Renal pelvis (tissue), 4 donors: ENCODE measurements around the gene USP31. TPM values are rescaled to one million over a fixed set of nuclear protein-coding genes. Genes with fewer than 3 reads are reported as not detected.
"Not testable (repeated sequence)": the region's sequence is repeated elsewhere in the genome, so short reads cannot be mapped to it uniquely, and the experiment has no call there.

Source experiments
- DNase-seq: peaks from one replicate; pipeline ENCODE4 v3.0.0-alpha.2; 2013
- polyA plus RNA-seq, 3 donors: library from polyadenylated mRNA; unstranded; fragments of 120-200 nt; gene quantifications; one replicate each; pipeline ENCODE4 v1.2.1, GENCODE V29; 2013; ENCODE audit not compliant: insufficient read length in 3 of 3

The USP31 gene
- polyA plus RNA-seq, 3 donors, result 6.0 to 8.3 (median 8.2) TPM

DNA sequence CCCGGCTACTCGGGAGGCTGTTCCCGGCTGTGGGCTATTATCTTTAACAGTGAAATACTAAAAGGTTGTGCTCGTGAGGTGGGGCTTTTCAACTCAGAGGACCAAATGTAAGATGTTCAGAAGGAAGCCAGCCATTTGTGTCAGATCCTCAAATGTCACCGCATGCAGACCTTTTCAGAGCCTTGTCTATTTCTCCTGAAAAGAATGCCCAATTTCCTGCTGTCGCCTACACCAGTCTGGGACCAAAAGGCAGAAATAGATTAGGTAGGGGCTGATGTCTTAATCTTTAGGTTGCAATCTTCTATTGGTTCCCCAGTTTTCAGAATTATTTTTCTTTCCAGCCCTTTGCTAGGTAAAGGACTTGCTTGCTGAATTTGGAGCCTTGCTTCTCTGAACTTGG, 8.9 kb upstream of the USP31 start:
- DNase-seq, result no peak

DNA sequence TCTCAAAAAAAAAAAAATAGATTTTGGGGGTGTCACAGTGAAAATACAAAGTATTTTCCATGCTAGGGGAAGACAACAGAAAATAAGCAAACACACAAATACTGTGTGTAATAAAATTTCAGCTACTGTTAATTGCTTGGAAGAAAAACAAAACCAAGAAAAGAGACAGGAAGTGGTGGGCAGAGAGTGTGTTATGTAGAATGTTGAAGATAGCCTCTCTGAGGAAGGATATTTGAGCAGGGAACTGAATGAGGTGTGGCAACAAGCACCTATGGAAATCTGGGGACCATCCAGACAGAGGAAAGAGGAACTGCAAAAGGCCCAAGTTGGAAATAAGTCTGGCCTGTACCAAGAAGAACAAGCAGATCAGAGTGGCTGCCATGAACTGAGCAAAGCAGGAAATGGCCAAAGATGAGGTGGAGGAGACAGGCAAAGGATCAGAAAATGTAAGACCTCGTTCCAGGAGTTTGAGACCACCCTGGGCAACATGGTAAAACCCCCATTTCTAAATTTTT, 7.8 kb upstream of the USP31 start:
- DNase-seq, result no peak

DNA sequence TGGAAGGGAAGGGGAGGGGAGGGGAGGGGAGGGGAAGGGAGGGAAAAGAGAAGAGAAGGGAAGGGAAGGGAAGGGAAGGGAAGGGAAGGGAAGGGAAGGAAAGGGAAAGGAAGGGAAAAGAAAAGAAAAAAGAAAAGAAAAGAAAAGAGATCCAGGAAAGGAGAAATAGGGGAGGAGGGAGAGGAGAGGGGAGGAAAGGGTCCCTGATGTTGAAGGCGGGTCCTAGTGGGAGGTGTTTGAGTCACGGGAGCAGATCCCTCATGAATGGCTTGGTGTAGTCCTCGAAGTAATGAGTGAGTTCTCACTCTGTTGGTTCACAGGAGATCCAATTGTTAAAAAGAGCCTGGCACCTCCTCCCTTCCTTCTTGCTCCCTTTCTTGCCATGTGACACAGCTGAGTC, 6.9 kb upstream of the USP31 start:
- DNase-seq, result no peak

DNA sequence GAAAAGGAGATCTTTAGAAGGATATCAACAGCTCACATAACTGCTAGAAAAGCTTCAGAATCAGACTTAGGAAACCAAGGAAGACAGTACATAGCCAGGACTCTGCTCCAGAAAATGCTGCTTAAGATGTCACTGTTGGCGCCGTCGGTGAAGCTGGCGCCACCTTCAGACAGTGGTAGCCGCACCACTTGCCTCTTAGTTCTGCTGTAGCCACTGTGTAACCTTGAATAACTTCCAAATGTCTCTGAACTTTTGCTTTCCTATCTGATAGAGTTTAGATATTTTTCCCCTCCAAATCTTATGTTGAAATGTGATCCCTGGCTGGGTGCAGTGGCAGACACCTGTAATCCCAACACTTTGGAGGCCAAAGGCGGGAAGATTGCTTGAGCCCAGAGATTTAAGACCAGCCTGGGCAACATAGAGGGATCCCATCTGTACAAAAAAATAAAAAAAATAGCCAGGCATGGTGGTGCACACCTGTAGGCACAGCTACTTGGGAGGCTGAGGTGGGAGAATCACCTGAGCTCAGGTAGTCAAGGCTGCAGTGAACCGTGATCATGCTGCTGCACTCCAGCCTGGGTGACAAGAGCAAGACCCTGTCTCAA, 6.3 kb upstream of the USP31 start:
- no peak for DNase-seq

DNA sequence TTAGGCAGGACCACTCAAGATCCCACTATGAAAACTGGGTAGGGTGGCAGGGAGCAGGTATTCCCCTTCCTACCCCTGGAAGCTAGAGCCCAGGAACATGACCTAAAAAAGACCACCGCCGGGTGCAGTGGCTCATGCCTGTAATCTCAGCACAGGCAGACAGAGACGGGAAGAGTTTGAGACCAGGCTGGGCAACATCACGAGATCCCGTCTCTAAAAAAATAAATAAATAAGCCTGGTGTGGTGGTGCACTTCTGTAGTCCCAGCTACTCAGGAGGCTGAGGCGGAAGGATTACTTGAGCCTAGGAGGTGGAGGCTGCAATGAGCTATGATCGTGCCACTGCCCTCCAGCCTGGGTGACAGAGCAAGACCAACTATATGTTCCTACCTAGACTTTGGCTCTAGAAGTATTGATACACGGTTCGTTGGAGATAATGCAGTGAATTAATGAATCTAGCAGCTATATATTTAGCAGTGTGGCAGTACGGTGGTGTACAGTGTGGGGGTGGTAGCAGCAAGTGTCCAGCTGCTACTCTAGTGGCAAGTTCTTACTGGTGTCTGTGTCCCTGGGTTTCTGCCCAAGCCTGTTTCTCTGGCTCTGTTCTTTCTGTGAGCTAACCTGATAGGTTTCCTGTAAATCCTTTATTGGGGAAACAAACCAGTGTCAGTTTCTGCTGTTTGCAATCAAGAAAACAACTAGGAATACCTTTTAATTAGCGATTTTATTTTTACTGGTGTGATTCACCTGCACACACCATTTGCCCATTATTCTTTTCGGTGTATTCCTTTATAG, 3.3 kb upstream of the USP31 start:
- no peak for DNase-seq

DNA sequence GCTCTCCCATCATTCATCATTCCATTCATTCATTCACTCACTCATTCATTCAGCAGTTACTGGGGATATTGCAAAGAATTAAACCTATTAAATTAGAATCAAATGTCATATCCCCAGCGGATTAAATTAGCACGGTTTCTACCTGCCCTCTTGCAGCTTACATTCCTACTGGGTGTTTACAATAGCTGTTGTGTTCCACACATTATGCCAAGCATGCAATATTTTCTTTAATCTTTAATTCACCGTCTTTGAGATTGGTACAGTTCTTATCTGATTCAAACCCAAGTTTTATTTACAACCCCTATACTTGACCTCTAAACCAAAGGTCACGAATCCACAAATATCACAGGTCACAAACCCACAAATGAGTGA, 727 bp upstream of the USP31 start:
- DNase-seq, result no peak

DNA sequence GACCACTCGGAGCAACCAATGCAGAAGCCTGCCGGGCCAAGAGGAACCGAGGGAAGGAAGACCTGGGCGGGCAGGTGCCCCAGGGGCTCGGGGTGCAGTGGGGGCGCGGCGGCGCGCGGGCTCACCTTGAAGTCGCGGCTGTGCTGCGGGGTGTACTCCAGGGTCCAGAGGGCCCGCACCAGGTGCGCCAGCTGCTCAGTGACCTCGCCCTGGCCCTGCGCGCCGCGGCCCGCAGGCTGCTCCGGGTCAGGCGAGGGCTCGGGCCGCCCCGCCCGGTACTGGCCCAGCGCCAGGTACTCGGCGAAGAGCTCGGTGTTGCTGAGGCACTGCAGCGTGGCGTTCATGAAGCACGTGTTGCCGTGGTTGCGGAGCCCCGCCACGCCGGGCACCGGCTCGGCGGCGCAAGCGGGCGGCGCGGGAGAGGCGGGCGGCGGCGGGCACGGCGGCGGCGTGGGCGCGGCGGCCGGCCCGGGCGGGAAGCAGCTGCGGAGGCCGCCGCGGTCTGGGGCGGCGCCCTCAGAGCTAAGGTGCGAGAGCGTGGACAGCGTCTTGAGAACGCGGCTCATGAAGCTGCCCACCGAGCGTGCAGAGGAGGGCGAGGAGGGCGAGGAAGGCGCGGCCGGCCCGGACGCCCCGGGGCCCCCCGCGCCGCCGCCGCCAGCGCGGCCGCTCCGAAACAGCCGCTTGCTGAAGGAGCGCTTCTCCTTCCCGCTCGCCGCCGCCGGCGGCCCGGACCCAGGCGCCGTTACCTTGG, 562 bp downstream of the USP31 start:
- DNase-seq, result no peak

DNA sequence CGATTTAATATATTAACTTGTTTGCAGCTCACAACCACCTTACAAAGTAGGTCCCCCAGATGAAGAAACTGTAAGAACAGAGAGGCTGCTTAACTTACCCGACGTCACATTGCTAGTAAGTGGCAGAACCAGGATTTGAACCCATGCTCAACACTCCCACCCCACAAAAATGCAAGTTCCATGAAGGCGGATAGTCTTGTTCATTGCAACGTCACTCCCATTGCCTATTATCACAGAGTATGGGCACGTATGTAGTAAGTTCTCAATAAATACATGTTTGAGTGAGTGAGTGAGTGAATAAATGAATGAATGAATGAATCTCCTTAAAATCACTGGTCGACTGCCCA, 1.1 kb downstream of the USP31 start:
- no peak for DNase-seq

DNA sequence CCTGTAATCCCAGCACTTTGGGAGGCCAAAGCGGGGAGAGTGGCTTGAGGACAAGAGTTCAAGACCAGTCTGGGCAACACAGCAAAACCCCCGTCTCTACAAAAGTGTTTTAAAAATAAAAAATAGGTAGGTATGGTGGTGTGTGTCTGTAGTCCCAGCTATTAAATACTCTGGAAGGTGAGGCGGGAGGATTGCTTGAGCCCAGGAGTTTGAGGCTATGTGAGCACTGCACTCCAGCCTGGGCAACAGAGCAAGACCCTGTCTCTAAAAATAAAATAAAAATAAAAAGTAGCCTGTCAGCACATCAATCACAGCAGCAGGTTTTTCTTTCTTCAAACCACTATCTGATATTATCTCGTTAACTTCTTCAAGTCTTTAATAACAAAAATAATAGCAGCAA, 1.6 kb downstream of the USP31 start:
- no peak for DNase-seq

DNA sequence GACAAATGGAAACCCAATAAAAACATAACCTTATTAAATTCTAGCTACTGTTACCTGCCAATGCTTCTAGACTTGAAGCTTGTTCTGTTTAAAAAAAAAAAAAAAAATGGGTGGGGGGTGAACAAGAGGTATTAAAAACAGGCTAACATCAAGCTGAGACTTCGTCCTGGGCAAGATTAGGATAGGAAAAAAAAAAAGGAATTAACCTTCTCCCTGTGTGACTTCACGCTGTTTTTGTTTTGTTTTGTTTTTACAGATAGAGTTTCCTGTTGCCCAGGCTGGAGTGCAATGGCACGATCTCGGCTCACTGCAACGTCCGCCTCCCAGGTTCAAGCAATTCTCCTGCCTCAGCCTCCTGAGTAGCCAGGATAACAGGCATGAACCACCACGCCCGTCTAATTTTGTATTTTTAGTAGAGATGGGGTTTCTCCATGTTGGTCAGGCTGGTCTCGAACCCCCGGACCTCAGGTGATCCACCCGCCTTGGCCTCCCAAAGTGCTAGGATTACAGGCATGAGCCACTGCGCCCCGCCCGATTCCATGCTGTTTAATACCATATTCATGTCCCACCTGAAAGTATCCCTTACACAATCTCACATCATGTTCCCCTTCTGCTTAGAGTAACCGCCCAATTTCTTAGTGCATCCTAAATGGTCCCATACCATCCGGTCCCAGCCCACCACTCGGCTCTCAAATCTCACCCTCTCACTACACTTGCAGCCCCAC, 2.2 kb downstream of the USP31 start:
- no peak for DNase-seq

DNA sequence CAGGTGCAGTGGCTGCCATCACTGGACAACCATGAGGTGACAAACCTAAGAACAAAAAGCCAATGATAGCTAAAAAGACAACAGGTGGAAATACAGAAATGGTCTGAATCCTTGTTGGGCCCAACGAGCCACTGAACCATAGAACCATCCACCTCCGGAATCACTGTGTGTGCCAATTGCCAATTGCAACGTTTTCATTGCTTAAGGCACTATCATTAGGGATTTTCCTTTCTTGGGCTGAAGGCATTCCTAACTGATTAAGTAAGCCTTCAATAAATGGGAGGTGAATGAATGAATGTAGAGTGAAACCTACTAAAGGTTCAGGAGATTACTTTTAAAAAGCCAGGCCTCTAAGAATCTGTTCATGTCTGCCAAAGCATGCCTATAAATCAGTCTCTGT, 3.6 kb downstream of the USP31 start:
- no peak for DNase-seq

DNA sequence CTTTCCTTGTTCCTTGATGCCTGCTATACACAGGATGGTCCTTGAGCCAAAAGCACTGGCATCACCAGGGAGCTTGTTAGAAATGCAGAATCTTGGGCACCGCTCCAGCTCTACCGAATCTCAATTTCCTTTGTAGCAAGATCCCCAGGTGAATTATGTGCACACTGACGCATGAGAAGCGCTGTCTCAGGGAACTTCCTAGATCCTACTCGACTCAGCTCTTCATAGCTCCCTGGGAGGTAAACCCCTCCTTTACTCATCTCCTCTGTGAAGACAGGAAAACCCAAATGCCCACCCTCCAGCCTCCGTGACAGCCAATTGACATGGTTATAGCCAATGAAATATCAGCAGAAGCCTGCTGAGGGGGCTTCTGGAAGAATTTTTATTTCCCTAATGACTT, 4.1 kb downstream of the USP31 start:
- DNase-seq, result no peak

DNA sequence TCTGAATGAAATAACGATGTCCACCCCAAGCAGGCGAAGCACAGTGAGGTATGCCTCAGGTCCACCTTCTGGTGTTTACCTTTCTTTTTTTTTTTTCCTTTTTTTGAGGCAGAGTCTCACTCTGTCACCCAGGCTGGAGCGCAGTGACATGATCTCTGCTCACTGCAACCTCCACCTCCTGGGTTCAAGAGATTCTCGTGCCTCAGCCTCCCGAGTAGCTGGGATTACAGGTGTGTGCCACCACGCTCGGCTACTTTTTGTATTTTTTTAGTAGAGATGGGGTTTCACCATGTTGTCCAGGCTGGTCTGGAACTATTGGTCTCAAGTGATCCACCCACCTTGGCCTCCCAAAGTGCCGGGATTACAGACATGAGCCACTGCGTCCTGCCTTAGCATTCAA, 4.9 kb downstream of the USP31 start:
- DNase-seq, result not testable (repeated sequence)

DNA sequence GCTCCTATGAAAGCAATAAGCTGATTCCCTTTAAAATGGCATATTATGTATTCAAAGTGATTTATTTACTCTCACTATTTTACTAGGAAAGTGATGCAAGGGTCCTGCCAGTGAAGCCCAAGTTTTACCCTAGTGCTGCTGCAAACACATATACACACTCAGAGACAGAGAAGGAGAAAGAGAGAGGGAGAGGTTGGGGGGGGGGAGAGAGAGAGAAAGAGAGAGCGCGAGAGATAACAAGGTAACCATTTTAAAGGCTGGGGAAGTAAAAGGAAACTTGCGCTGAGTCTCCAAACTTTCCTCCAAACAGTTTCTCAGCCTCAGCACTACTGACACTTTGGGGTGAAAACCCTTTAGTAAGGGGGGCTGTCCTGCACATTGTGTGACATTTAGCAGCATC, 5.9 kb downstream of the USP31 start:
- no peak for DNase-seq

DNA sequence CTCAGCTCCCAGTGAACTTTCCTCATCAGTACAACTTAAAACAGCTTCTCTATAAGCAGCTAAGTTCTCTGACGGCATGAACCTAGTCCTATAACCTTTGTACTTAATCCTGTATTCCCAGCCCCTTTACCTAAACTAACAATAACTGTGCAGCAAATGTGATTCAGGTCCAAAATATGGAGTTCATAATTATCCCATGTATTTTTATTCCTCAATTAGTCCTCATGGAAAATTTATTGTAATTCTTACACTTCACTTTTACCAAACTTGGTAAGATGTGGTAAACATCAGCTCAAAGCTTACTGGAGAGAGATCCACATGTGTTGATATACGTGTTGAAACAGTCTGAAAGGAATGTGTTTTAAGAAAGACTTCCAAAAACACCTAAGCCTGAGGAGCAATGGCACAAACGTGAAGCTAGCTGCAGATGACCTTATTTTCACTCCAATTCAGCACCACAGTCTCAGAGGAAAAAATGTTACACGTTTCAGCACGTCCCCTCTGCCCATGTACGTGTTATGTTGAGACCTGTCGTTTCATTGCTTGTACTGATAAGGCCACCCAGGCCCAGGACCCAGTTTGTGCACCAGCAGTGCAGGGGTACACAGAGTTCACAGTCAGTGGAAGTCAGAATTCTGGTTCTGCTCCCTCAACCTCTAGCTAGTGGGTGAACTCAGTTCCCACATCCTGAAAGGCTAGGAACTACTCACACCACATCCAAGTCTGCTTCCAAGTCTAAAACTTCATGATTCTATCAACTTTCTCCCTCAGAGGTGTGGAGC, 7.1 kb downstream of the USP31 start:
- no peak for DNase-seq

DNA sequence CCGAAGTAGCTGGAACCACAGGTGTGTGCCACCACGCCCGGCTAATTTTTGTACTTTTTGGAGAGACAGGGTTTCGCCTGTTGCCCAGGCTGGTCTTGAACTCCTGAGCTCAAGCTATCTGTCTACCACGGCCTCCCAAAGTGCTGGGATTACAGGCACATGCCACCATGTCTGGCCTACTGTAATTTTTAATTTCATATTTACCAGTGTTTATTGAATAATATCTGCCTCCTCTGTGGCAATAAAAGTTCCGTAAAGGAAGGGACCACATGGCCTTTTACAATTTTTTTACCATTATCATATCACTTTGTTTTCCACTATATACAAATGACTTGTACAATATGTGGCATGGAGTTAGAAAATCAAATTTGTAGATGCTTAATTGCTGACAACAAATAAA, 7.8 kb downstream of the USP31 start:
- DNase-seq, result no peak

DNA sequence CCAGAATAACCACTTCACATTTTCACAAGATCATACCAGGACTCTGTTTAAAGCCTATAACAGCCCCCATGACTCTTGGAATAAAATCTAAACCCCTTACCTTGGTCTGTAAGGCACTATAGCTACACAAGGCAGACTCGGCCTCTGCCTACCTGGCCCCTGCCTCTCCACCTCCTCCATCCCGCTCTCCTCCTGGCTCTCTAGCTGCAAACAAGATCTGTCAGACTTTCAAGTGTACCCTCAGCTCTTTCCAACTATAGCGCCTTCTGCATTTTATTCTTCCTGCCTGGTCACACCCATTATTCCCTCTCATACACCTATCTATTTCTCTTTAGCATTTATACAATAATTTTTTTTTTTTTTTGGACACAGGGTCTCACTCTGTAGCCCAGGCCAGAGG, 8.2 kb downstream of the USP31 start:
- DNase-seq, result no peak

DNA sequence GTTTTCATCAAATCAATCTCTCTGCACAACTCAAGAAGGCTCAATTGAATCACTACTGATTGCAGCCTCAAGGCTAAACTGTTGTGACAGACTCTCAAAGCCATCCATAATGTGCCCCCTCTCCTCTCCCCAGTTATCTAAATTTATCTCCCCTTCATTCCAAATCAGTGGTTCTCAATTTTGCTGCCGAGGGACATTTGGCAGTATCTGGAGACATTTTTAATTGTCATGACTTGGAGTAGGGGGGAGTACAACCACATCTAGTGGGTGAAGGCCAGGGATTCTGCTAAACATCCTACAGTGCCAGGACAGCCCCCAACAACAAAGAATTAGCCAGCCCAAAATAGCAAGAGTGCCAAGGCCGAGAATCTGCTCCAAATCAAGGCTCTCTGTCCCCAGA, 9.1 kb downstream of the USP31 start:
- DNase-seq, result no peak

DNA sequence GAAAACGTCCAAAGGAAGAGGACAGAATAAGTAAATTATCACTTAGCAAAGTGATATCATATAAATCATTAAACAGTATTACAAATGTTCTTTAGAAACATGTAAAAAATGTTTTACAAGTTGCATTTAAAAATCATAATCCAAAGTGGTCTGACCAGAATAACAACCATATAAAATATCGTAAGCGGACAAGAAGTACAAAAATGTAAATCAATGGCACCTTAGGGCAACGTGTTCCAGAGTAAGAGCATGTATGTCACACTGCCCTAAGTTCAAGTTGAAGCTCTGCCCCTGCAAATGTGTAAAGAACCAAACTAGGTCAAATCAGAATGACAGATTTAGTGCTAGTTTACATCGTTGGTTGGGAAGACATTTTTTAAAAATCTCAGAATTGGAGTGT, 11.4 kb downstream of the USP31 start:
- no peak for DNase-seq

DNA sequence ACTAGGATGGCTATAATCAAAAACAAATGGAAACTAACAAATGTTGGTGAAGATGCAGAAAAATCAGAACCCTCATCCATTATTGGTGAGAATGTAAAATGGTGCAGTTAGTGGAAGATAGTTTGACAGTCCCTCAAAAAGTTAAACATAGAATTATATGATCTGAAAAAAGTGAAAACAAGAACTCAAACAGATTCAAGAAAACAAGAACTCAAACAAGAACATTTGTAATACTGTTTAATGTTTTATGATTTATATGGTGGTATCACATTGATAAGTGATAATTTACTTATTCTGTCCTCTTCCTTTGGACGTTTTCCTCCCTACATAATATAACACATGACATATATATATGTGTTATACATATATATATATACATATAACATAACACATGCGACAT, 12.0 kb downstream of the USP31 start:
- no peak for DNase-seq

DNA sequence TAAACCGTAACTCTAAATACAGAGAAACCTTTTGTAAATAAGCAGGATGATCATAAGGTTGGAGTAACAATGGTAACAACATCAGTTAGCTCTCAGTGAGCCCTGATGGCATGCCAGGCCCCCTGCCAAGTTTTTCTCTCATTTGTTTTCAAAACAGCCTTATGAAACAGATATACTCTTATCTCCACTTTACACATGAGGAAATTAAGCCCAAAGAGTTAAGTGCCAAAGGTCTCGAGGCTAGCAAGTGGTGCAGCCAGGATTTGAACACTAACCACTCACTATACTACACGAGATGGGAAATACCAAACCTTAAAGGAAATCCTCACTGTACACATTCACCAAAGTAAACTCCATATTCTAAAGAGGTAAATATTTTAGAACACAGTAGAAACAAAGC, 15.0 kb downstream of the USP31 start:
- DNase-seq, result no peak
